Retinal pigment epithelial cell (primary cell): ENCODE data around the gene SHISAL1.
"Not testable (repeated sequence)": the region's sequence is repeated elsewhere in the genome, so short reads cannot be mapped to it uniquely, and the experiment has no call there.

ENCODE experiments used
- DNase-seq: peaks from one replicate; pipeline ENCODE4 v3.0.0-alpha.2; 2010; ENCODE audit warnings: low read depth
- H3K4me3 ChIP-seq: 2 replicates; pipeline ENCODE4 v1.5.1; 2011; ENCODE audit warnings: mild to moderate bottlenecking, low read length, control low read depth, moderate library complexity
- CTCF ChIP-seq: conservative IDR thresholded peaks from 2 replicates; pipeline ENCODE4 v1.5.1; 2011; ENCODE audit warnings: low read depth, low read length, control low read depth, inconsistent platforms

SHISAL1 gene

GRCh38 chr22:44309137-44309536 lies 3.6 kb downstream of the SHISAL1 start:
- no peak for TF ChIP-seq CTCF
- H3K4me3 ChIP-seq, result no peak overlapping the region
- peak; percentile 72 for DNase-seq

GRCh38 chr22:44307509-44308169 lies 5.1 kb downstream of the SHISAL1 start:
- DNase-seq, result no peak
- H3K4me3 ChIP-seq, result no peak overlapping the region
- no peak for TF ChIP-seq CTCF

GRCh38 chr22:44305888-44306287 lies 6.9 kb downstream of the SHISAL1 start:
- no peak for TF ChIP-seq CTCF
- H3K4me3 ChIP-seq, result no peak overlapping the region
- DNase-seq, result no peak

GRCh38 chr22:44305455-44305854 lies 7.3 kb downstream of the SHISAL1 start:
- DNase-seq, result no peak
- H3K4me3 ChIP-seq, result no peak overlapping the region
- no peak for TF ChIP-seq CTCF

- no peak overlapping the region for H3K4me3 ChIP-seq
- DNase-seq, result no peak
- no peak for TF ChIP-seq CTCF
These were observed 7.8 kb downstream of the SHISAL1 start for GRCh38 chr22:44304911-44305310.

- peak; percentile 55 for DNase-seq
- no peak for TF ChIP-seq CTCF
- no peak overlapping the region for H3K4me3 ChIP-seq
These were observed 8.4 kb downstream of the SHISAL1 start for GRCh38 chr22:44304354-44304753.

- not testable (repeated sequence) for H3K4me3 ChIP-seq, DNase-seq
These were observed 10.4 kb downstream of the SHISAL1 start for GRCh38 chr22:44302363-44302762.

- no peak for TF ChIP-seq CTCF
These were observed 11.7 kb downstream of the SHISAL1 start for GRCh38 chr22:44301039-44301438.

More at GRCh38 chr22:44301039-44301438, 11.7 kb downstream of the SHISAL1 start:
- no peak overlapping the region for H3K4me3 ChIP-seq
- DNase-seq, result no peak
